Measurements from ENCODE around the gene DNAJB4. TPM values are rescaled to one million over a fixed set of nuclear protein-coding genes. Genes with fewer than 3 reads are reported as not detected.

The DNAJB4 gene
- total RNA-seq (2014; rRNA removed; shearing (Covaris generic)) = 4.2 and 7.9 TPM in 2 replicates

DNA sequence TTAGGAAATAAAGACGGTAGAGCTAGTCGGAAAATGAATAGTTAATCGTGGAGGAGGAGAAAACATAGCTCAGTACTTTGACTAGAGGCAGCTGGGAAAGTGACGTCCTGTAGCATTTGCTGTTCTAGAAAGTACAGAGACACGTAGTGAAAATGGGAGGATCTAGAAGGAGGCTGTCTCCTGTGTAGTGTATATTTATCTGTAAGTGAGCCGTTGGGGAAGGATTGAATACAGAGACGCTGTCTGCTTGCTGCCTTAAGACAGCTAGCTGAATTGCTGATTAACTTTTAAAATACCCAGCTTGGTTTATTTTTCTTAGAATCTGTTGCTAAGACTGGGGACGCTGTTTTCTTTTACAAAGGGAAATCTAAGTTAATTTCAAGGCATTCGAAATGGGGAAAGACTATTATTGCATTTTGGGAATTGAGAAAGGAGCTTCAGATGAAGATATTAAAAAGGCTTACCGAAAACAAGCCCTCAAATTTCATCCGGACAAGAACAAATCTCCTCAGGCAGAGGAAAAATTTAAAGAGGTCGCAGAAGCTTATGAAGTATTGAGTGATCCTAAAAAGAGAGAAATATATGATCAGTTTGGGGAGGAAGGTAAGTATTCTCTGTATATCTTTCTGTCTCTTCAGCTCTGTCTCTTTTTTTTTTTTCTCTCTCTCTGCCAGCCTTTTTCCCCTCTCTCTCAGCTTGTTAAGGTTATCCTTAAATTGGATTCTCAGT is at the start of gene DNAJB4:
DNAJB4 (plus strand) TSS at position 221 of the 729 bp plus-strand sequence; CDS start at position 393, 172 bp downstream.
- peak; percentile 43 for DNase-seq (ENCODE audit: low spot score)

DNA sequence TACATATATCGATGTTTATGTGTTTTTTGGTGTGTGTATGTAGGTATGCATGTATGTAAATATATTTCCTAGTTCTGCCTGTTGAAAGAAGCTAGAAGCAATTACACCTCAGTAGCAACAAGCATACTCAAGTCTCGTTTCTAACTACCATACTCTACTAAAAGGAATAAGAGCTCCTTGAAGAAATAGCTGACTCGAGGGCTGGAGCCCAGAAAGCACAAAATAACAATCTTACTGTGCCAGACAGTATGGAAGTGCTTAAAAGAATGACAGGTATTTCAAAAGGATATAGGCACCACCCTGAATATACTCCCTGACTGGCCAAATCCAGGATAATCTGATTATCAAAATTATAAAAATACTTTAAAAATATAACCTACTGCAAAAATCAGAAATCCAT is 49.0 kb upstream of the DNAJB4 start:
- DNase-seq (ENCODE audit: low spot score) = no peak

DNA sequence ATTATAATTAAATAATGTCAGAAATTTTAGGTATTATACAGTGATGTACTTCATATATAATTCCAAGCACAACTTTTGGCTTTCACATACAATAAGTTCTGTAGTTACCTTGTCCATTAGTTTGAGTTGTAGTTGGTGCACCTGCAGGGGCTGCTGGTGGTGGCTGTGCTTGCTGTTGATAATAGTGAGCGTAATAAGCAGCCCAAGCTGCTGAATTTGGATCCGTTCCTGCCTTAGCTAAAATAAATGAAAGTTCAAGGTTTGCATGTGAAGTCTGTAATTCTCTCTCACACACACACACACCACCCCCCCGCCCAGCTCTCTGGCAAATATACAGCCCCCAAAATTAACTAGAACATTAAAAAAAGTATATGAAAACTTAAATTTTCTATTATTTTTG is 48.3 kb upstream of the DNAJB4 start:
- DNase-seq (ENCODE audit: low spot score) = no peak

DNA sequence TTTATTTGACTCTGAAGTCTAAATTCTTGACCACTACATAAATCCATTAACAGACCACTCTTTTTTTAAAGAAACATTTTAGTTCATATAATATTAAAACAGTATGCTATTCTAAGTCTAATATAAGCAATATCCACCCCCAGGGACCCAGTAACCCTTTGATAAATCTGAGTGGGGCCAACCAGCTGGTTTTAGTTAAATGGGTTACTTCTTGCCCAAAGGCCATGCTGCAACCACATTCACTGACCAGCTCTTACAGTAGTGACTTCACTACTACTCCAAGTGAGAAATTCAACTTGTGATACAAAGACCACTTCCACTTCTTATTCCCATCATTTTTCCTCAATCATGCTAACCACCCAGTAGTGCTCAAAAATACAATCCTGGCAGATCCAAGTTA is 46.3 kb upstream of the DNAJB4 start:
- DNase-seq (ENCODE audit: low spot score) = no peak

DNA sequence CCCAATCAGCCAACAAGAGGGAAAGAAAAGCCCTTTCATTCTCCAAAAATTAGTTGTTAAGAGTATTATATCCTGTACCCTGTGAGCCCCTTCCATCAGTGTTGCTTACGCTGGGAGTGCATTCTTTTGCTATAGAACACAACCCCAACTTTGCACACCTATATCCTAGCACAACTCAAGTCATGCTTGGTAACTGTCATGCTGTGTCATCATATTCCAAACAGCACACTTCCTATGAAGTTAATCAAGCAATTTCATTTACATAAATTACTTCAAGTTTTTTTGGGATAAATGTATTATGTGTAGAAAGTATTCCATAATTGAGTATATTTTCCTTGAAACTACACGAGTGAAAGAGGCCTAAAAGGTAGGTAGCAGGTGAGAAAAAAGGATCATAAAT is 45.9 kb upstream of the DNAJB4 start:
- DNase-seq (ENCODE audit: low spot score) = no peak

DNA sequence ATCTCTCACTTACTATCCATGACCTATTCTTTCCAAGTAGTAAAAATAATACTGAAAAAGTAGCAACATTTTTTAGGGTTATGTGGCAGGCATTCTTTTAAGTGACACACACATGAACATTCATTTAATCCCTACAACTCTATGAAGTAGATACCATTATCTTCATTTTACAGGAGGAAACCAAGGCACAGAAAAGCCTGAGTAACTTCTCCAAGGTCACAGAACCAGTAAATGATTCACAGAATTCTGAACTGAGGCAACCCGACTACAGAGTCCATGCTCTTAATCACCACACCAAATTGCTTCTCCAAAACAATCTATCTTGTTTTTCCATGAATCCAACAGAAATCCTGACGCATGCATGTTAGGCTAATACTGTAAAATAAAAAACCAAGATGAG is 43.3 kb upstream of the DNAJB4 start:
- no peak for DNase-seq (ENCODE audit: low spot score)

DNA sequence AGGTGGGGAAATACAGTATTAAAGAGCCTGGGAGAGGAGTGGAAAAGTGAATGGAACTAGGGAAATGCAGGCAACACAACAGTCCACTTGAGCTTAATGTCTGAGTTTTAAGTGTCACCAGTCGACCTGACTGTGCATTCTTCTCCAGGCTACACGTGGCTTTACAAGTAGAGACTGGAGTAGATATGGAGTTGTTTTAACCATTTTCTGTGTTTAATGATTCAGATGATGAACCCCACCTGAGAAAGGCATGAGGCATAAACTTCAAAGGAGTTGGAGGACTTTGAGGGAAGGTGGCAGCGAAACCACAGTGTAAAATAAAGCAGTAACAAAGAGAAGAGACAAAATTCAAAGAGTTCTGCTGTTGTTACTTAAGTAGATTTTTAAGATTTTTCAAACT is 38.4 kb upstream of the DNAJB4 start:
- no peak for DNase-seq (ENCODE audit: low spot score)

DNA sequence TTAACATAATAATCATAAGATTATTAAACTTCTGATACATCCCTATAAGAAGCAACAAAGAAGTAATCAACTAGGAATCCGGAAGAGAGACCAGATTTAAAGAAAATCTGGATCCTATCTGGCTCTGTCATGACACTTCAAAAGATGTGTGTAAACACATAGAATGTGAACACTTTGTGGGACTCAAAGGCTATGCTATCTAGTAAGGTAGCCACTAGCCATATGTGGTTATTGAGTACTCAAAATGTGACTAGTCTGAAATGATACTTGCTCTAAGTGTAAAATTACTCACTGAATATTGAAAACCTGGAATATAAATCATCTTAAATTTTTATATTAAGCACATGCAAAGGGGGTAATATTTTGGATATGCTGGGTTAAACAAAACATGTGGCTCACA is 34.5 kb upstream of the DNAJB4 start:
- DNase-seq (ENCODE audit: low spot score) = no peak

DNA sequence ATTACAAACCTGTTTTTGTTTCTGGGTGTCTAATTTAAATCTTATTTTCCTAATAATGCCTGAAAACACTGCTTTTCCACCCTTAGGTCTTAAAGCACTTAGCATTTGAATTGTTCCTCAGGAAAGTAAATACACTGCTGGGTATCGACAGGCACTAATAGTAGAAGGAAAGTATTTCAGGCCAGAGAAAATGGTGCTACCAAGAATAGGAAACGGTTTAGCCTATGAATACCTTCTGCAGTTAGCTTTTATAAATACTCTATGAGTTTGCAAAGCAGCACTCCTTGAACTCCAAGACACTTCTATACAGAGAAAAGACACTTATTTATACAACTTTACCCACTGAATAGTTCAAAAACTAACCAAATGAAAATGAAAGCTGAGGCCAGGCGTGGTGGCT is 32.7 kb upstream of the DNAJB4 start:
- DNase-seq (ENCODE audit: low spot score) = no peak

DNA sequence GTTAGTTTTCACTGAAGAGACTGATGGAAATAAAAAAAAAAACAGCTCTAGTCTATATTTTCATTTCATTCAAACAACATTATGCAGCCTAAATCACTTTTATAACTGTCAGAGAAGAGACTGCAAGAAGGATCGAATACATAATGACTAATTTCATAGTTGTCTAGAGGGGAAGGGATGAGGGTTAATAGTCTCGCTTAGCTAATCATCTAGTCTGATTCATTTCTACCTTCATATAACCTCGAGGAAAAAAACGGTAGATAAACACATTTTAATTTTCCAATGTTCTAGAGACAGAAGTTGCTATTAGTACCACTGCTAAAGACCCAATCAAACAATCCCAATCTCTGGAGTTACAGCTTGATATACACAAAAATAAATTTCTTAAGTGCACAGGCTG is 29.4 kb upstream of the DNAJB4 start:
- no peak for DNase-seq (ENCODE audit: low spot score)

DNA sequence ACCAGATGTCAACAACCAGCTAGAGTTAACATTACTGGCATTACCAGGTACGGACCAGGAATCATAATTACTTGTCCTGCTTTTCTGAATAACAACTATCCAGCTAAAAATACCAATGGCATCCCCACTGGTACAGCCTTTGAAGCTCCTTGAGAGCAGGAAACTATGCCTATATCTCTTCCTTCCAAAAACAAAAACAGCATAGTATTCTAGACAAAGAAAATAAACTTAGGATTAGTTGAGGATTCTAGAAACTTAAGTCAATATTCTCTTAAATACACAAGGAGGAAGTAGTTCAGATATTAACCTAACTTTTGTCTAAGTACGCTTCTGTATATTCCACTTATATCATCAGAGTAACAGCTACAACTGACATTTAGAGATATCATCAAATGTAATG is 28.8 kb upstream of the DNAJB4 start:
- no peak for DNase-seq (ENCODE audit: low spot score)

DNA sequence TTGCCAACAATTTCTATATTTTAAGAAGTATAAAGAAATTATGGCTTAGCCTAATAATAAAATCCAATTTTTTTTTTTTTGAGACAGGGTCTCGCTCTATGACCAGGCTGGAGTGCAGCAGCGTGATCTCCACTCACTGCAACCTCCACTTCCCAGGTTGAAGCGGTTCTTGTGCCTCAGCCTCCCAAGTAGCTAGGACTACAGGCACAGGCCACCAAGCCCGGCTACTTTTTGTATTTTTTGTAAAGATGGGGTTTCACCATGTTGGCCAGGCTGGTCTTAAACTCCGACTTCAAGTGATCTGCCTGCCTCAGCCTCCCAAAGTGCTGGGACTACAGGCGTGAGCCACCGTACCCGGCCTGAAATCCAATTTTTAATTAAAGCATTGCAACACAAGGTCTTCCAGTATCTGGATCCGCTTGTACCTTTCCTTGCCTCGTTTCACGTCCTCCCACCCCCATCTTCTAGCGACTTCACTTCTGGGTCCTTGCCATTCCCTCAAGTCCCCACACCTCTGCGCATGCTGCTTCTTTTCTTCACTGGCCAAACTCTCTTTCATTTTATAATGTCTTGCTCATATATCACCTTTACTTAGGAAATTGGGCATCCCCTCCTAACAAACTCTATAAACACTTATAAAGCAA is 28.2 kb upstream of the DNAJB4 start:
- no peak for DNase-seq (ENCODE audit: low spot score)

DNA sequence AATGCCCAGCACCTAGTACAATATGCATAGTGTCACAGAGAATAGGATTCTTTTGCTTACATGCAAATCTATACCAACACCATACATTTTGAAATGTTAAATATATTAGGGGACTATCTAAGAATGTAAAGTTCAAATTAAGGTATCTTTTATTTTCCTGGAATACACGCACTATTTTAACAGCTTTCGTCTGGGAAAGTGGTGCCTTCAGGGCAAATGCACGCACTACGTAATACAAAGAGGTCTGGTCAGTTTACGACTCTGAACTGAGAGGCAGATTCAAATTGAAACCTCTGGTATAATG is 26.8 kb upstream of the DNAJB4 start:
- no peak for DNase-seq (ENCODE audit: low spot score)

DNA sequence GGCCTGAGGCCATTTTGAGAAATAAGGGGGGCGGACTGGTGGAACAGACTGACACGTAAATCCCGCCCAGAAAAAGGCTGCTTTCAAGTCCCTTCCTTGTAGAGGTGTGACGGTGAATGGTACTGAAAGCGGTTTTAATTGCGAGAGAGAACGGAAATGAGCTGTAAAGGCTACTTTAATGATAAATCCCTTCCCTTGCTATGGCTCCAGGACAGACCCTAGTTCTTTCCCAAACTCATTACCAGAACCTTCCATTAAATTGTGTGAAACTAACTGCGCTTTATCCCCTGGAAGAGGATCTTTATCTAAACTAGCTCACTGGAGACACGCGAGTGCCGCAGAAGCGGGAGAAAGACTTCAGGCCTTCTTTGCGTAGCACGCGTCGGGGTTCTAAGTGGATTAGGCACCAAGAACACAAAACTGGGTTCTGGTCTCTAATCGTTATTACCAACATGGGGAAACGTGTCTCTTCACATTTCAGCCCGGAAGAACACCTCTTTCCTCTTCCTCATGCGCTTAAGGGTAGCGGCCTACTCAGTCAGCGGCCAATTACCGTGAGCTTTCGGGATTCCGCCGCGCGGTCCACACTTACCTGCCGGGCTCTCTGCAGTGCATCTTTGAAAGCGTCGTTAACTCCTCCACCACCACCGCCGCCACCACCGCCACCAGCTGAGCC is 26.3 kb upstream of the DNAJB4 start:
- DNase-seq (ENCODE audit: low spot score) = peak; percentile 90

DNA sequence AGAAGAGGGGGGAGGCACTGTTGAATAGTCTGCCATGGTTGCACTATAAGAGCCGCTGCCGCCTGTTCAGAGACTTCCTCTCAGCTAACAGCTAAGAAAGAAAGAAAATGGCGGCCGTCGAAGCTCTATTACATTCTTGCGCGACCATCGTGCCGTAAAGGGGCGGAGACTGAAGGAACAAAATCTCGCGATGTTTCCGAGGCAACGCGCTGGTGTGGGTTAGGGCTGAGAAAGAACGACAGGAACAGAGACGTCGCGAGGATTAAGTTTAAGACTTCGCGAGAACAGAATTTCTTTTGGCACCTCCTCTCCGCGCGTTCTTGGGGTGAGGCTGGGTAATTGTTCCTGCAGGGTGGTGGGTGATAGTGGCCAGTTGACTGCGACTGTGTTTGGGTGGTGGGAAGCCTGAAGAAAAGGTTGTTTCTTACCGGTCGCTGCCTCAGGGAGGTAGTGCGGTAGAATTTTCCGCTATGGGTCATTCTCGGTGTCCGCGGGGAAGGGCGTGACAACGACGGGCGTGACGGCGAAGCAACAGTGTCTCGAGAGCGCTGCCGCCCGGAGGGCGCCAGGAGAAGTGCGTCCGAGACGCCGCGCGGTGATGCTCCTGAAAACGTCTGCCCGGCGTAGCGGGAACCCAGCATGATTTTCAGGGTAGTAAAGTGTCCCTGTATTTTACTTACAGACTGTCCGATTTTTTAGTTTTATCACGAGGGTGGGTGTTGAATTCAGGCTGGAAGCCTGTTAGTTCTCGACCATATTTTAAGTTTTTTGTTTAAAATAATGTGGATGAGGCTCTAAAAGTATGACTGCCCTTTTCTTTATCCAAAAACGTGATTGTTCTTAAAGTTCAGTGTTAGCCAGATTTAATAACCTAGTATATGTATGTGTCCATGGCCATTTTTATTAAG is 25.5 kb upstream of the DNAJB4 start, which contains the start of gene FUBP1:
FUBP1 (minus strand) TSS at position 104 of the 908 bp plus-strand sequence; CDS start at position 36, 68 bp downstream.
- peak; percentile 99 for DNase-seq (ENCODE audit: low spot score)

DNA sequence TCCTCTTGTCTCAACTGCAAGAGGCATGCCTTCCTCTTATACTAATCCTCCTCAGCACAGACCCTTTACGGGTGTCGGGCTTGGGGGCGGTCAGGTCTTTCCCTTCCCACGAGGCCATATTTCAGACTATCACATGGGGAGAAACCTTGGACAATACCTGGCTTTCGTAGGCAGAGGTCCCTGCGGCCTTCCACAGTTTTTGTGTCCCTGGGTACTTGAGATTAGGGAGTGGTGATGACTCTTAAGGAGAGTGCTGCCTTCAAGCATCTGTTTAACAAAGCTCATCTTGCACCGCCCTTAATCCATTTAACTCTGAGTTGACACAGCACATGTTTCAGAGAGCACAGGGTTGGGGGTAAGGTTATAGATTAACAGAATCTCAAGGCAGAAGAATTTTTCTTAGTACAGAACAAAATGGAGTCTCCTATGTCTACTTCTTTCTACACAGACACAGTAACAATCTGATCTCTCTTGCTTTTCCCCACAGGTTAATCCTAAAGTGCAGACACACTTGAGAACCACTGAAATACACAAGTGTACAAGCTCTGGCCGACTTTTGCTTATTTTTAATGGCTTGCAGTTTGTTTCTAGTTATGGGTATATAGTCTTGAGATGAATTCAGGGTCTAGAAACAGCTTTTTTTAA is 21.3 kb upstream of the DNAJB4 start:
- DNase-seq (ENCODE audit: low spot score) = peak; percentile 10

DNA sequence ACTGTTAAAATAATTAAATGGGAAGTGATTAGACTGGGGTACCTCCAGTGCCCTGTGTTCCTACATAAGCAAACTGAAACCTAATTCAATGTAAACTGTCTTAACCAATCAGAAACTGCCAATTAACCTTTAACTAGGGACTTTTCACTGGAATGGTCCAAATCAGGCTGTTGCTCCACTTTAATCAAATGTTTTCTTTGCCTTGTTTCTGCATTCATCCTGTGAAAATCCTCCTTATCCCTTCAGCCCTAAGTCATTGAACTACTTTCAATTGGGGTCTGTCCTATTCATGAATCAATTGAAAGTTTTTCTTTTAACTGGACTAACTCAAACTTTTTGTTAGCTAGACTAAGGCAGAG is 20.8 kb upstream of the DNAJB4 start:
- DNase-seq (ENCODE audit: low spot score) = no peak

DNA sequence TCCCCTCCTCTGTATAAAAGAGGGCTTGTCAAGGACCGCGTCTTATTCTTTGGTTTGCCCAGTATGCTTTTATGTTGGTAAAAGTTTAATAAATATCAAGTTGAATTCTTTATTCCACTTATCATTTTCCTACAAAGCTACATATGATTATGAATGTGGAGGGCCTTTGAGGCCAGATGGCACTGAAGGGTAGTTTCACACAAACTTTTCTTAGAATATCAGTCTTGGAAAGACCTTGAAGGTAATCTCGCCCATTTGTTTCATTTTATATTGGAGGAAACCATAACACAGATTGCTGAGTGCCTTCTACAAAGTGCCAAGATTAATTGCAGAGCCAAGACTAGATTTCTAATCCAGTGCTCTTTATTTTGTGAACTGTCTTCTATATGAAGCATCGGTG is 20.1 kb upstream of the DNAJB4 start:
- no peak for DNase-seq (ENCODE audit: low spot score)

DNA sequence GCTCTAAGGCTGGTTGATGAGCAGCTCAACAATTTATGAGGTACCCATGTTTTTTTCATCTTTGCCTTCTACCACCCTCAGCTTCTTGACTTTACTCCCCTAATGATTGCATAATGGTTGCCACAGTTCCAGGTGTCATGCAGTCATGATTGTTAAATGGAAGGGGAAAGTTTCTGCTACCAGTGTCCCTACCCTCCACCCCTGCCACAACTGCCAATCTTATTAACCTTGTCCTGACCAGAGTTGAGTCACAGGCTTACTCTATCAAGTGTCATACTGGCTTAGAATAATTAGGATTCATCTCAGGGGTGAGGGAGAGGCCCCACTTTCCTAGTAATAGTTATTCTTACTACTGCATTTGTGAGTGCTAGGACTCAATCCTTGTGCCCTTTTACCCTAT is 17.9 kb upstream of the DNAJB4 start:
- no peak for DNase-seq (ENCODE audit: low spot score)

DNA sequence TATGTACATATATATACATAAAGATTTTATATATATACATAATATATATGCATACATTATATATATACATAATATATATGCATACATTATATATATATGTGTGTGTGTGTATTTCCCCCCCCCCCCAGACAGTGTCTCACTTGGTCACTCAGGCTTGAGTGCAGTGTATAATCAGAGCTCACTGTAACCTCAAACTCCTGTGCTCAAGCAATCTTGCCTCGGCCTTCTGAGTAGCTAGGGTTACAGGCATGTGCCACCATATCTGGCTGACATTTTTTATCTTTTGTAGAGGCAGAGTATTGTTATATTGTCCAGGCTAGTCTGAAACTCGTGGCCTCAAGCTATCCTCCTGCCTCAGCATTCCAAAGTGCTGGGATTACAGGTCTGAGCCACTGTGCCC is 16.8 kb upstream of the DNAJB4 start:
- DNase-seq (ENCODE audit: low spot score) = no peak

DNA sequence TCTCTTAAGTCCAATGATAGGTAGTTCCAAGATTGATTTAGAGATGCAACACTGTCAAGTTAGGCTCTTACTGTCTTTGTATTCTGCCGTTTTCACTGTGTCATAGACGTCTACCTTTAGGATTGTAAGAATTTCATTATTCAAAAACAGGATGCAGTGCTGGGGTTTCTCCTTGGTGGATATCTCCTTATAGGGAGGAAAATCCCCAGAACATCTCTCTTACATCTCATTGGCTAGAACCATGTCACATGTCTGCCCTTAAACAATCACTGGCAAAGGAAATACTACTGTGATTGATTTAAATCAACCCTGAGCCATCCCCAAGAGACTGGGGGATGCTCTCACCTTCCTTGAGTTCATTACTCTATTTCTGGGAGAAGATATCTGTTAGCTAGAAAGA is 15.0 kb upstream of the DNAJB4 start:
- no peak for DNase-seq (ENCODE audit: low spot score)

Data from HT-29 (cell line).